Measurements from ENCODE around the gene LSAMP. TPM values are rescaled to one million over a fixed set of nuclear protein-coding genes. Genes with fewer than 3 reads are reported as not detected.
"Not testable (repeated sequence)": the region's sequence is repeated elsewhere in the genome, so short reads cannot be mapped to it uniquely, and the experiment has no call there.

The LSAMP gene
- total RNA-seq, 1 donor from 2014 or later: 10.2 TPM

DNA sequence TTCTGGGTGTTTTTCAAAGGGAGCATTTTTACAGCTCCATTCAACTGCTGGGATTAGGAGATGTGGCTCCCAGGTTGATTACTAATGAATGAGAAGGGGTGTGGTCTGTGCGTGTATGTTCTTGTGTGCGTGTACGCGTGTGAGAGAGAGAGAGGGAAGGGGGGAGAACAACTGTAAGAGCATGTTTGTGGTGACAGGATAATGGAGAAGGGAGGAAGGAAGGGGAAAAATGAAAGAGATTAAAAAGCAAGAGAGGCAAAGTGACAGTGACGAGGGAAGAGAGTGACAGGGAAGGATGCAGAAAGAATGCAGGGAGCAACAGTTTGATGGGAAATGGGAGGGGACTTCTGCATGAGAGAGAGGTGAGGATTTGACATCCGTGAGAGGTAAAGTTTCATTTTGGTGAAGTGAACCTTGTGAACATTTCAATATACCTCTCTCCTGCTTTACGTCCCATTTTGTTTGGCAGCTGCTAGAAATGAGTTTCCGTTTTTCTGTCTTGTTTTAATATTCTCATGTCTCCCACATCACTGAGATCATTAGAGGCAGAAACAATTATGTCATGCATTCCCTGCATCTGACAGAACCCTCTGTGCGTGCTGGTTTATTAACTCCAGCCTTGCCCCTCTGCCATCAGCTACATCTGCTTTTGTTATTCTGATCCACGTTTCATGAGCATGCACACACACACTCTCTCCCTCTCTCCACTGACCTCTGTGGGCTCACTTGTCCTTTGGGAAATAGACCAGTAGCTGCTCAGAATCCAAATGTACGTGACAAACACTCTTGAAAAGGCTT, 660.3 kb downstream of the LSAMP start:
- TF ChIP-seq, protein P1, sequence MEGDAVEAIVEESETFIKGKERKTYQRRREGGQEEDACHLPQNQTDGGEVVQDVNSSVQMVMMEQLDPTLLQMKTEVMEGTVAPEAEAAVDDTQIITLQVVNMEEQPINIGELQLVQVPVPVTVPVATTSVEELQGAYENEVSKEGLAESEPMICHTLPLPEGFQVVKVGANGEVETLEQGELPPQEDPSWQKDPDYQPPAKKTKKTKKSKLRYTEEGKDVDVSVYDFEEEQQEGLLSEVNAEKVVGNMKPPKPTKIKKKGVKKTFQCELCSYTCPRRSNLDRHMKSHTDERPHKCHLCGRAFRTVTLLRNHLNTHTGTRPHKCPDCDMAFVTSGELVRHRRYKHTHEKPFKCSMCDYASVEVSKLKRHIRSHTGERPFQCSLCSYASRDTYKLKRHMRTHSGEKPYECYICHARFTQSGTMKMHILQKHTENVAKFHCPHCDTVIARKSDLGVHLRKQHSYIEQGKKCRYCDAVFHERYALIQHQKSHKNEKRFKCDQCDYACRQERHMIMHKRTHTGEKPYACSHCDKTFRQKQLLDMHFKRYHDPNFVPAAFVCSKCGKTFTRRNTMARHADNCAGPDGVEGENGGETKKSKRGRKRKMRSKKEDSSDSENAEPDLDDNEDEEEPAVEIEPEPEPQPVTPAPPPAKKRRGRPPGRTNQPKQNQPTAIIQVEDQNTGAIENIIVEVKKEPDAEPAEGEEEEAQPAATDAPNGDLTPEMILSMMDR (IDR thresholded peaks at IDR 0.05; ENCODE audit: insufficient read depth, low read length, poor library complexity, severe bottlenecking): no peak
- no peaks in the 10 kb centered on the region for H3K36me3 ChIP-seq (ENCODE audit: control insufficient read depth, insufficient read depth, low read length)
- H3K4me3 ChIP-seq (ENCODE audit: low read depth, low read length): peak overlapping the region; percentile 63
- H3K27me3 ChIP-seq (ENCODE audit: control insufficient read depth, insufficient read depth, low read length): no peaks in the 10 kb centered on the region
- peak; percentile 50 for DNase-seq (ENCODE audit: low read depth)

DNA sequence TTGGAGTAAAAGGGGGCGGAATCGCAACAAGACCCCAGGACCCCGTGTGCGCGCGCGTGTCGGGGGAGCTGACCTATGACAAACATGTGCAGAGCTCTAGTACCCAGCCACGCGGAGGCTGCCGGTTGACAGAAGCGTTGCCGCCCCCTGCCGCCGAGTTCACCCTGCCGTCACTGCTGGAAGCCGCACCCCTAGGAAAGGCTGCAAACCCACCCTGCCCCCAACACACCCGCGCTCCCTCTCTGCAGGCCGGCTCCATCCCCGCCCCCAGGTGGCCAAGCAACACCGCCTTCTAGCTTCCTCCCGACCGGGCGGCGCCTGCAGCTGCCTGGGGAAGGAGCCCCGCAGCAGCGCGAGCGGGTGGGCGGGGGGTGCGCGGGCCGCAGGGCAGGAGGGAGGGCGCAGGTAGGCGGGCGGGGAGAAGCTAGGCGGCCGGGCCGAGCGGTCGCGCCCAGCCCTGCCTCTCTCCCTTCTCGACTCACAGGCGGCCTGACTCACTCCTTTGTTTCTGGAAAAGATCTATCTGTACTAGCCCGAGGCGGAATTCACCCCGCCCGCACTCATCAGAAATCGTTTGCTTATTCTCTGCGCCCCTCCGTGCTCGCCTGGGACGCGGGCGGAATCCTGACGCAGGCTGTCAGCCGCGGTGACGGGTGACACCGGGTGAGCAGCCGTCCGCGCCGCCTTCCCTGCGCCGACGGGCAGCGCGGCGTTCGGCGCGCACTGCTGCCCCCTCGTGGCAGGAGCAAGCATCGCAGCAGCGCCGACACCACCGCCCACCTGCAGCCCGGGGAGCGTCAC, 661.1 kb downstream of the LSAMP start:
- peak; percentile 76 for DNase-seq (ENCODE audit: low read depth)
- TF ChIP-seq, protein P1 (IDR thresholded peaks at IDR 0.05; ENCODE audit: insufficient read depth, low read length, poor library complexity, severe bottlenecking): peak; percentile 83
- no peaks in the 10 kb centered on the region for H3K27me3 ChIP-seq (ENCODE audit: control insufficient read depth, insufficient read depth, low read length)
- no peaks in the 10 kb centered on the region for H3K36me3 ChIP-seq (ENCODE audit: control insufficient read depth, insufficient read depth, low read length)
- H3K4me3 ChIP-seq (ENCODE audit: low read depth, low read length): peak overlapping the region; percentile 63

DNA sequence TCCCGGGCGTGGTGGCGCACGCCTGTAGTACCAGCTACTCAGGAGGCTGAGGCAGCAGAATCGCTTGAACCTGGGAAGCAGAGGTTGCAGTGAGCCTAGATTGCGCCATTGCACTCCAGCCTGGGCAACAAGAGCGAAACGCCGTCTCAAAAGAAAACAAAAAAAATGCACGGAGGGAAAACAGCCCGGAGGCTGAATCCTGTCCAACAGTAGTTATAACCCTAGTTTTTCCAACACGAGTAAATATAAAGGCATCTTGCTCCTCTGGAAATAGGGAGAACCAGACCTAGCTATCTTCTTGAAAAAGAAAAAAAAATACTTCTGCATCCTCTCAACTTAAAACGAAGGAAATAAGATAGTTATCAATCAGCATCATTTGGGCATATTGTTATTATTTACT, 661.9 kb downstream of the LSAMP start:
- DNase-seq (ENCODE audit: low read depth); H3K36me3 ChIP-seq (ENCODE audit: control insufficient read depth, insufficient read depth, low read length); H3K27me3 ChIP-seq (ENCODE audit: control insufficient read depth, insufficient read depth, low read length): not testable (repeated sequence)
- H3K4me3 ChIP-seq (ENCODE audit: low read depth, low read length): peak overlapping the region; percentile 63

DNA sequence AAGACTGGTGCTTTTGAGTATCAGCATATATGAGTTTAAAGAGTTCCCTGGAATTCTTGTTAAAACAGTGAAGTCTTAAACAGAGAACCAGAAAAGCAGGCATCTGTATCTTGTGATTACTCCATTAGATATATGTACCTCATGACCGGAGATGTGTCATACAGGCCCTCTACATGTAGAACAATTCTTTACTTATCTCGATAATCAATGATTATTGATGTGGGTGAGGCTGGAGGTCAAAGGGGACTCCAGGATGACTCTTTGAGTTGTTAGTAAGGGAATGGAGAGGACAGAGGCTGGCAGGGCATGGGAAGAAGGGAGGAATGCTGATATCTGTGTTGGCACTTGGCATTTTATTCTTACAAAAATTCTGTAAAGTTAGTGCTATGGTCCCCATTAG, 666.3 kb downstream of the LSAMP start:
- no peak for DNase-seq (ENCODE audit: low read depth)
- Histone ChIP-seq H3K27me3 (ENCODE audit: control insufficient read depth, insufficient read depth, low read length) (no peaks in the 10 kb centered on the region), H3K4me3 (ENCODE audit: low read depth, low read length) (no peak overlapping the region), H3K36me3 (ENCODE audit: control insufficient read depth, insufficient read depth, low read length) (no peaks in the 10 kb centered on the region)
- TF ChIP-seq, protein P1 (IDR thresholded peaks at IDR 0.05; ENCODE audit: insufficient read depth, low read length, poor library complexity, severe bottlenecking): no peak

DNA sequence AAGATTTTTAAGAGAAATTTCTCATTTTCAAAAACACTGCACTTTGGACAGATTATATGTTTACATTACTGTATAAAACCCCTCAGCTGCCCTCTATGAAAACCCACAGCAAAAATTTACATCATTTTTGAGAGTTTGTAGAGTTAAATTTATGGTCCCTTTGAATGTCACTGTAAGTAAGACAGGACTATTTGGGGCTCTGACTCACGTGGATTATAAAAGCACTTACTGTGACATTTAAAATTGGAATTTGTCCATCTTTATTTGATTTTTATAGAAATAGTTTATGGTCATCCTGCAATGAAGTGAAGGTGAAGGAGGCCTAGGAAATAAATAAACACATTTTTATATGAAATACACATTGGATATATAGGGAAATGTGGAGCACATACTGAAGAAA, 672.3 kb downstream of the LSAMP start:
- TF ChIP-seq, protein P1 (IDR thresholded peaks at IDR 0.05; ENCODE audit: insufficient read depth, low read length, poor library complexity, severe bottlenecking): no peak
- no peak for DNase-seq (ENCODE audit: low read depth)
- no peaks in the 10 kb centered on the region for H3K27me3 ChIP-seq (ENCODE audit: control insufficient read depth, insufficient read depth, low read length)
- no peak overlapping the region for H3K4me3 ChIP-seq (ENCODE audit: low read depth, low read length)
- no peaks in the 10 kb centered on the region for H3K36me3 ChIP-seq (ENCODE audit: control insufficient read depth, insufficient read depth, low read length)

DNA sequence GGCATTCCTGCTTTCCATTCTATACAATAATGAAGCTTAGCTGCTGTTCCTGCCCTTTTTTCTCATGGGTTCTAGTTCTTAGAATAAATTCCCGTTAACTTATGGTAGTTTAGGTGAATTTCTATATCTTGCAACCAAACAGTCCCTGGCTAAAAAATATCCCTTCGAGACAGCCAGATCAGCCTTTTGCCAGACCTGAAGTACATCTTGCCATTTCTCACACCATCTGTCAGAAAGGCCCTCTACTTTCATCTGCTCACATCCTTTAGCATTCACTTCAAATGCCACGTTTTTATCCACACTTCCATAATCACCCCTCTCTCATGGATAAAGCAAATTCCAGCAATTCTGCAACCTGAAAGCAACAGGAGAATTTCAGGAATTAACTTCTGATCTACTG, 676.6 kb downstream of the LSAMP start:
- DNase-seq (ENCODE audit: low read depth): no peak
- TF ChIP-seq, protein P1 (IDR thresholded peaks at IDR 0.05; ENCODE audit: insufficient read depth, low read length, poor library complexity, severe bottlenecking): no peak
- H3K27me3 ChIP-seq (ENCODE audit: control insufficient read depth, insufficient read depth, low read length): no peaks in the 10 kb centered on the region
- H3K36me3 ChIP-seq (ENCODE audit: control insufficient read depth, insufficient read depth, low read length): no peaks in the 10 kb centered on the region
- H3K4me3 ChIP-seq (ENCODE audit: low read depth, low read length): no peak overlapping the region

Data from kidney epithelial cell (primary cell).